PFSK-1 (cell line): ENCODE results near the gene MCHR1.

Source experiments
- POLR2AphosphoS5 ChIP-seq: IDR thresholded peaks from 2 replicates; pipeline ENCODE4 v1.6.1; 2012; ENCODE audit warnings: low read depth, mild to moderate bottlenecking, control low read depth, low read length, moderate library complexity
- SIN3A ChIP-seq: IDR thresholded peaks from 2 replicates; pipeline ENCODE4 v1.6.1; 2012; ENCODE audit warnings: mild to moderate bottlenecking, low read length, moderate library complexity, borderline replicate concordance; ENCODE audit not compliant: insufficient read depth

DNA sequence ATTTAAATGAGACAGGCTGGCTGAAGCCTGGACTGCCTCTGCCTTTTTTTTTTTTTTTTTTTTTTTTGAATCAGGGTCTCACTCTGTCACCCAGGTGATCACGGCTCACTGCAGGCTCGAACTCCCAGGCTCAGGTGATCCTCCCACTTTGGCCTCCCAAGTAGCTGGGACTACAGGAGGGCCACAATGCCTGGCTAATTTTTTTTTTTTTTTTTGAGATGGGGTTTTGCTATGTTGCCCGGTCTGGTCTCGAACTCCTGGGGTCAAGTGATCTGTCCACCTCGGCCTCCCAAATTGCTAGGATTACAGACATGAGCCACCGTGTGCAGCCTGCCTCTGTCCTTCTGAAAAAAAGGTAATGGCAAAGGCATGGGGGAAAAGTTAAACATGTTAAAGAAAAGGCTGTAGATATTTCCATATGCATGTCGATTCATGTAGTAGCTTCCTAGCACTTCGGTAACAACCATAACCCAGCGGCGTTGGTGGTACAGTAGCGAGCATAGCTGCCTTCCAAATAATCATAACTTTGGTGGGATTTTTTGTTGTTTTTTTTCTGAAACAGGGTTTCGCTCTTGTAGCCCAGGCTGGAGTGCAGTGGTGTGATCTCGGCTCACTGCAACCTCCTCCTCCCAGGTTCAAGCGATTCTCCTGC lies 48.8 kb downstream of the MCHR1 start:
- TF ChIP-seq POLR2AphosphoS5 (no peak), SIN3A (no peak)
